ENCODE results near the gene SP5. TPM values are rescaled to one million over a fixed set of nuclear protein-coding genes. Genes with fewer than 3 reads are reported as not detected.

Gene SP5
- total RNA-seq, 2 donors from 2014 or later = 60.3 to 103 TPM

DNA sequence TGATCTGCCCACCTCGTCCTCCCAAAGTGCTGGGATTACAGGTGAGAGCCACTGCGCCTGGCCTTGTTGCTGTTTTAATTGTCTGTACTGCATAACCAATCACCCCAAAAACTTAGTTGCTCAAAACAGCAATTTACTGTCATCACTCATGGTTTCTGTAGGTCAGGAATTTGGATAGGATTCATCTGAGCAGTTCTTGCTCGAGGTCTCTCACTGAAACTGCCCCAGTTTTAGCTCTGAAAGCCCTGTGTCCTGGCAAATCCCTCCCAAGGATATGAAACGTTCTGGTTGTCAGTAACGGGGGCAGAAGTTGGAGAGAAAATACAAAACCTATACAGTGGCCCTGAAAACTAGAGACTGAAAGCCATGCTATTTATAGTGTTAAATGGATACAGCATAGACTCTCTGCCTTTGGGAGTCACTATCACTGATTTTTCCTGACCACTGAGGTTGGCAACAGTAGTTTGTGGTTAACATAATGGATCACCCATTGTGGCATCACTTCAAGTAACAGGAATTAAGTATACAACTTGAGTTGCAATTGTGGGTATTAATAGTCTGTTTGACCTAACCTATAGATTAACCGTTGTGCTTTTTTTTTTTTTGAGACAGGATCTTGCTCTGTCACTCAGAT is 27.9 kb downstream of the SP5 start:
- Histone ChIP-seq H3K27ac (ENCODE audit: low read depth, low read length) (no peak overlapping the region), H3K9me3 (ENCODE audit: control insufficient read depth, low read length) (no peaks in the 10 kb centered on the region), H3K4me3 (ENCODE audit: low read length) (no peak overlapping the region), H3K27me3 (ENCODE audit: control insufficient read depth, insufficient read depth, low read length, poor library complexity, severe bottlenecking) (no peaks in the 10 kb centered on the region), H3K36me3 (ENCODE audit: control insufficient read depth, insufficient read depth, low read length) (no peaks in the 10 kb centered on the region), H3K4me1 (ENCODE audit: control insufficient read depth, insufficient read depth, low read length) (no peaks in the 10 kb centered on the region), H3K9ac (ENCODE audit: extremely low read depth, low read length, poor library complexity, severe bottlenecking) (no peak overlapping the region)
- no peaks in the 10 kb centered on the region for H3K9me3 Mint-ChIP-seq
- H3K27ac Mint-ChIP-seq = no peak overlapping the region
- peaks cover 17% of the 10 kb centered on the region for H3K4me1 Mint-ChIP-seq
- H3K36me3 Mint-ChIP-seq (ENCODE audit: low read depth) = peaks cover 8% of the 10 kb centered on the region
- TF ChIP-seq, protein P1, sequence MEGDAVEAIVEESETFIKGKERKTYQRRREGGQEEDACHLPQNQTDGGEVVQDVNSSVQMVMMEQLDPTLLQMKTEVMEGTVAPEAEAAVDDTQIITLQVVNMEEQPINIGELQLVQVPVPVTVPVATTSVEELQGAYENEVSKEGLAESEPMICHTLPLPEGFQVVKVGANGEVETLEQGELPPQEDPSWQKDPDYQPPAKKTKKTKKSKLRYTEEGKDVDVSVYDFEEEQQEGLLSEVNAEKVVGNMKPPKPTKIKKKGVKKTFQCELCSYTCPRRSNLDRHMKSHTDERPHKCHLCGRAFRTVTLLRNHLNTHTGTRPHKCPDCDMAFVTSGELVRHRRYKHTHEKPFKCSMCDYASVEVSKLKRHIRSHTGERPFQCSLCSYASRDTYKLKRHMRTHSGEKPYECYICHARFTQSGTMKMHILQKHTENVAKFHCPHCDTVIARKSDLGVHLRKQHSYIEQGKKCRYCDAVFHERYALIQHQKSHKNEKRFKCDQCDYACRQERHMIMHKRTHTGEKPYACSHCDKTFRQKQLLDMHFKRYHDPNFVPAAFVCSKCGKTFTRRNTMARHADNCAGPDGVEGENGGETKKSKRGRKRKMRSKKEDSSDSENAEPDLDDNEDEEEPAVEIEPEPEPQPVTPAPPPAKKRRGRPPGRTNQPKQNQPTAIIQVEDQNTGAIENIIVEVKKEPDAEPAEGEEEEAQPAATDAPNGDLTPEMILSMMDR (conservative IDR thresholded peaks at IDR 0.05) = no peak
- H3K27me3 Mint-ChIP-seq (ENCODE audit: insufficient read depth) = no peaks in the 10 kb centered on the region
- H3K4me3 Mint-ChIP-seq = no peak overlapping the region
- 93 to 98% methylated on average over 4 to 6 of the region's 6 CpGs for WGBS, 2 experiments (ENCODE audit: insufficient coverage in 1 of 2, insufficient read length in 1 of 2)
- DNase-seq = no peak

DNA sequence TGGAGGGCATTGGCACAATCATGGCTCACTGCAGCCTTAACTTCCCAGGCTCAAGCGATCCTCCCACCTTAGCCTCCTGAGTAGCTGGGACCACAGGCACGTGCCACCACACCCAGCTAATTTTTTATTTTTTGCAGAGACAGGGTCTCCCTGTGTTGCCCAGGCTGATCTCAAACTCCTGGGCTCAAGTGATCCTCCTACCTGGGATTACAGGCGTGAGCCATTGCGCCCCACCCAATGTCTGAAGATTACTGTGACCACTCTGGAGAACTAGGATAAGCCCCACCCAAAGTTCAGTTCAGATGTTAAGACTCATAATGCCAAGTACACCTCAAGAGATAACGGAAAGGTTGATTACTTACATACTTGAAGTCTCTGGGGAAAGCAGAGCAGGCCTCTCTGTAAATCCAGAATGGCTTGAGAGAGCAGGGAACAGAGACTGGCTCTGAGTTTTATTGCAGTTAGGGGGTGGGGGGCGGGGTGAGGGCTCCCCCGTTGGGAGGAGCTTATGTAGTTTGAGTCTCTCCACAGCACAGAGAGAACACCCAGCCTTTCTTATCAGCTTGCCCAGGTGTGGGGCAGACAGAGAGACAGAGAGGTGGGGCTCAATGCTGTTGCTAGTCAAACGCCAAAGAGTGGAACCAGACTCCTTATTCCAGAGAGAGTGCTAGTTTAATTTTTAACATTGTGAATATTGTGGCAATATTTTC is 28.5 kb downstream of the SP5 start:
- H3K27ac Mint-ChIP-seq = no peak overlapping the region
- Histone ChIP-seq H3K4me1 (ENCODE audit: control insufficient read depth, insufficient read depth, low read length) (no peaks in the 10 kb centered on the region), H3K27me3 (ENCODE audit: control insufficient read depth, insufficient read depth, low read length, poor library complexity, severe bottlenecking) (no peaks in the 10 kb centered on the region), H3K27ac (ENCODE audit: low read depth, low read length) (no peak overlapping the region), H3K36me3 (ENCODE audit: control insufficient read depth, insufficient read depth, low read length) (no peaks in the 10 kb centered on the region), H3K9ac (ENCODE audit: extremely low read depth, low read length, poor library complexity, severe bottlenecking) (no peak overlapping the region), H3K4me3 (ENCODE audit: low read length) (no peak overlapping the region), H3K9me3 (ENCODE audit: control insufficient read depth, low read length) (no peaks in the 10 kb centered on the region)
- H3K9me3 Mint-ChIP-seq = no peaks in the 10 kb centered on the region
- peaks cover 17% of the 10 kb centered on the region for H3K4me1 Mint-ChIP-seq
- TF ChIP-seq, protein P1 (conservative IDR thresholded peaks at IDR 0.05) = no peak
- no peaks in the 10 kb centered on the region for H3K27me3 Mint-ChIP-seq (ENCODE audit: insufficient read depth)
- no peak overlapping the region for H3K4me3 Mint-ChIP-seq
- WGBS, 2 experiments (ENCODE audit: insufficient coverage in 1 of 2, insufficient read length in 1 of 2) = 86 to 92% methylated on average over 6 to 8 of the region's 8 CpGs
- H3K36me3 Mint-ChIP-seq (ENCODE audit: low read depth) = peaks cover 4% of the 10 kb centered on the region
- DNase-seq = no peak

DNA sequence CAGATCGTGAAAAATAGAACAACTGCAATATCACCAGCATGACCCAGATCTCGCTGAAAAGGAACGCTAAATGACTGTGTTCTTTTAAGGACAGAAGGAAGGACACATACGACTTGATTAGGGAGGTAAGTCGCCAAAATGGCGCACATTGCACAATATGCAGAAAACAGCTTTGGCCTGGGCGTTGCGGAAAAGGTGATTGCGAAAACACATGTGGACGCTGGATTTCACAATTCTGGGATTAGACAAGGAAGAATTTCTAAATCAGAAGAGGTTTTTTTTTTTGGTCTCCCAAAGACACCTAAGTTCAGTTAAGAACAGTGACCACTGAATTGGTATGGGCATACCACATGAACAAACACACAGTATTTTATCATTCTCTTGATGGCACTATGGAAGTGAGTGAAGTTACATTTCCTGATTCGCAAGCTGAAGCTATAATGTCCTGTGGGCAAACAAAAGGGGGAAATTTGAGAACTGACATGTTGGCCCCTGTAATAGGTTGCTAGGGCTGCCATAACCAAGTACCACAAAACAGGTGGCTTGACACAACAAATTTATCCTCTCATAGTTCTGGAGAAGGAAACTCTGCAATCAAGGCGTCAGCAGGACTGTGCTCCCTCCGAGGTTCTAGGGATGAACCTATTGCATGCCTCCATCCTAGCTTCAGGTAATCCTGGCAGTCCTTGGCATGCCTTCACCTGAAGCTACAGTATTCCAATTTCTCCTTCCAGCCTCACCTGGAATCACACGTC is 29.3 kb downstream of the SP5 start:
- 96 to 97% methylated on average over 13 to 14 of the region's 14 CpGs for WGBS, 2 experiments (ENCODE audit: insufficient coverage in 1 of 2, insufficient read length in 1 of 2)
- Mint-ChIP-seq H3K9me3 (no peaks in the 10 kb centered on the region), H3K27ac (no peak overlapping the region), H3K4me3 (no peak overlapping the region), H3K36me3 (ENCODE audit: low read depth) (no peaks in the 10 kb centered on the region), H3K27me3 (ENCODE audit: insufficient read depth) (no peaks in the 10 kb centered on the region), H3K4me1 (peaks cover 17% of the 10 kb centered on the region)
- no peak overlapping the region for H3K27ac ChIP-seq (ENCODE audit: low read depth, low read length)
- no peaks in the 10 kb centered on the region for H3K4me1 ChIP-seq (ENCODE audit: control insufficient read depth, insufficient read depth, low read length)
- no peaks in the 10 kb centered on the region for H3K27me3 ChIP-seq (ENCODE audit: control insufficient read depth, insufficient read depth, low read length, poor library complexity, severe bottlenecking)
- TF ChIP-seq, protein P1 (conservative IDR thresholded peaks at IDR 0.05) = no peak
- H3K36me3 ChIP-seq (ENCODE audit: control insufficient read depth, insufficient read depth, low read length) = no peaks in the 10 kb centered on the region
- no peak overlapping the region for H3K4me3 ChIP-seq (ENCODE audit: low read length)
- H3K9ac ChIP-seq (ENCODE audit: extremely low read depth, low read length, poor library complexity, severe bottlenecking) = no peak overlapping the region
- H3K9me3 ChIP-seq (ENCODE audit: control insufficient read depth, low read length) = peaks cover under 1% of the 10 kb centered on the region
- no peak for DNase-seq

Data from endodermal cell (in vitro differentiated cells).